B cell (primary cell): ENCODE measurements around the gene HELB. TPM values are rescaled to one million over a fixed set of nuclear protein-coding genes. Genes with fewer than 3 reads are reported as not detected.

ENCODE experiments used
- ATAC-seq: fragments of 200-7000 bp; cut with Tn5 transposase; one replicate; pipeline ENCODE4 v1.10.0; 2021; ENCODE audit warnings: low read depth, mild to moderate bottlenecking, moderate number of reproducible peaks, moderate library complexity
- CTCF ChIA-PET: fragments of 350-600 bp; sonication (Branson Sonifier 250); formaldehyde crosslinking; loops from one replicate; lab custom pipeline; 2021; ENCODE audit warnings: antibody characterized with exemption, inconsistent platforms; lab: Charles Lee
- POLR2A ChIA-PET: fragments of 350-600 bp; sonication (Branson Sonifier 250); formaldehyde crosslinking; loops from one replicate; lab custom pipeline; 2021; ENCODE audit warnings: antibody characterized with exemption; lab: Charles Lee
- DNase-seq: peaks from one replicate; pipeline ENCODE4 v3.0.0; 2013
- H2AFZ ChIP-seq: 2 replicates; pipeline ENCODE4 v1.6.1; 2012; ENCODE audit warnings: mild to moderate bottlenecking, low read depth, low read length; ENCODE audit not compliant: insufficient read depth, poor library complexity, severe bottlenecking
- H3K27ac ChIP-seq, 2 donors: 1 replicate in 1 of 2; 2 replicates in 1 of 2; pipeline ENCODE4 v1.5.1; 2012 to 2013; ENCODE audit warnings: low read length in 2 of 2, mild to moderate bottlenecking in 2 of 2, moderate library complexity in 1 of 2
- H3K27me3 ChIP-seq, 4 experiments: fragments of 200-600 bp in 1 of 4; sonication (generic) in 1 of 4; replicated peaks in 1 of 4; 1 replicate in 2 of 4; 2 replicates in 2 of 4; pipeline versions ENCODE4 v1.6.1 to v1.7.0; 2013 to 2016; ENCODE audit warnings: low read length in 3 of 4, mild to moderate bottlenecking in 2 of 4, mixed read lengths in 1 of 4, moderate library complexity in 1 of 4; ENCODE audit not compliant: insufficient read depth in 4 of 4, control insufficient read depth in 3 of 4; ENCODE audit errors: control extremely low read depth in 1 of 4
- H3K36me3 ChIP-seq, 2 experiments: replicated peaks in 1 of 2; 1 replicate in 1 of 2; 2 replicates in 1 of 2; pipeline versions ENCODE4 v1.6.1 to v1.7.1; 2013; ENCODE audit warnings: low read length in 1 of 2; ENCODE audit not compliant: insufficient read depth in 2 of 2, control insufficient read depth in 1 of 2; ENCODE audit errors: control extremely low read depth in 1 of 2, extremely low read depth in 1 of 2
- H3K4me1 ChIP-seq, 2 donors: fragments of 200-600 bp in 1 of 2; sonication (generic) in 1 of 2; 1 replicate in 1 of 2; 2 replicates in 1 of 2; pipeline versions ENCODE4 v1.5.1 to v1.6.1; 2013 to 2017; ENCODE audit warnings: low read length in 2 of 2; ENCODE audit not compliant: control insufficient read depth in 2 of 2, insufficient read depth in 2 of 2
- H3K4me2 ChIP-seq: replicated peaks from 2 replicates; pipeline ENCODE3; 2012; ENCODE audit warnings: mild to moderate bottlenecking, low read depth, low read length; ENCODE audit not compliant: poor library complexity, severe bottlenecking
- H3K4me3 ChIP-seq, 5 experiments: fragments of 200-600 bp in 1 of 5; sonication (generic) in 1 of 5; 1 replicate in 3 of 5; 2 replicates in 2 of 5; pipeline versions ENCODE4 v1.5.1 to v1.7.0; 2011 to 2016; ENCODE audit warnings: low read length in 4 of 5, mild to moderate bottlenecking in 4 of 5, low read depth in 2 of 5, control low read depth in 1 of 5, moderate library complexity in 1 of 5; ENCODE audit not compliant: insufficient read depth in 1 of 5; ENCODE audit errors: control extremely low read depth in 1 of 5, extremely low read depth in 1 of 5
- H3K79me2 ChIP-seq: fragments of 200-600 bp; sonication (generic); one replicate; pipeline ENCODE4 v1.6.0; 2016; ENCODE audit warnings: low read length; ENCODE audit not compliant: control insufficient read depth, insufficient read depth
- H3K9ac ChIP-seq: fragments of 200-600 bp; sonication (generic); 2 replicates; pipeline ENCODE4 v1.6.1; 2017; ENCODE audit warnings: mild to moderate bottlenecking, low read length, moderate library complexity
- H3K9me3 ChIP-seq, 3 donors: one replicate each; pipeline versions ENCODE4 v1.6.1 to v1.7.1; 2013; ENCODE audit warnings: low read length in 2 of 3; ENCODE audit not compliant: control insufficient read depth in 2 of 3, insufficient read depth in 1 of 3; ENCODE audit errors: control extremely low read depth in 1 of 3
- H4K20me1 ChIP-seq: 2 replicates; pipeline ENCODE4 v1.6.0; 2012; ENCODE audit warnings: mild to moderate bottlenecking, low read length; ENCODE audit not compliant: insufficient read depth, control insufficient read depth, poor library complexity, severe bottlenecking
- H3K27ac Mint-ChIP-seq: one replicate; pipeline ENCODE4 v1.8.0; 2021; ENCODE audit warnings: mixed read lengths
- H3K27me3 Mint-ChIP-seq: one replicate; pipeline ENCODE4 v1.8.0; 2021; ENCODE audit warnings: mixed read lengths
- H3K4me1 Mint-ChIP-seq: one replicate; pipeline ENCODE4 v1.8.0; 2021; ENCODE audit warnings: mixed read lengths
- H3K4me3 Mint-ChIP-seq: one replicate; pipeline ENCODE4 v1.8.0; 2021; ENCODE audit warnings: mixed read lengths
- H3K9me3 Mint-ChIP-seq: one replicate; pipeline ENCODE4 v1.8.0; 2022; ENCODE audit warnings: mixed read lengths; ENCODE audit not compliant: insufficient read depth
- CTCF ChIP-seq: fragments of 200-600 bp; IDR thresholded peaks from one replicate; pipeline ENCODE4 v1.8.0; 2022; ENCODE audit warnings: antibody characterized with exemption, mild to moderate bottlenecking
- EZH2 ChIP-seq: IDR thresholded peaks from 2 replicates; pipeline ENCODE4 v1.6.1; 2012; ENCODE audit warnings: borderline replicate concordance, low read depth, mild to moderate bottlenecking, moderate library complexity, low read length; ENCODE audit not compliant: insufficient read depth, poor library complexity, severe bottlenecking
- WGBS: methylation state at CpG from one replicate; pipeline ENCODE4 v1.1.5; 2013; ENCODE audit warnings: missing lambda C conversion rate; ENCODE audit not compliant: insufficient coverage; 5-methylcytosine and 5-hydroxymethylcytosine counted together
- intact Hi-C: fragments of 100-400 bp; cut with micrococcal nuclease; formaldehyde crosslinking; loops from one replicate; pipeline ENCODE4 v1.10.0; 2022
- polyA plus RNA-seq: library from polyadenylated mRNA; depleted of rRNA; stranded (reverse); fragments of >200 nt; gene quantifications from 2 replicates; pipeline ENCODE4 v1.2.3, GENCODE V29; 2012
- total RNA-seq, 2 donors: library from RNA; stranded (reverse); fragments of 120-200 nt in 1 of 2; gene quantifications; 1 replicate in 1 of 2; 2 replicates in 1 of 2; pipeline versions ENCODE4 v1.2.3 to v1.2.4, GENCODE V29; 2013 to 2022

Gene HELB
- total and polyA plus RNA-seq, 2 donors (not counting 1 experiment from before 2014, with no cell fraction given) = 2.4 to 10.0 TPM

GRCh38 chr12:66290716-66291200 lies 11.5 kb upstream of the HELB start:
- DNase-seq (no peak), ATAC-seq (no peak)
- no peak for TF ChIP-seq EZH2
- TF ChIP-seq CTCF = no peak
- Histone ChIP-seq H3K79me2 (no peaks in the 10 kb centered on the region), H3K27me3 (no peaks in the 10 kb centered on the region), H3K9ac (no peak overlapping the region), H3K4me2 (no peak overlapping the region), H2AFZ (no peak overlapping the region), H3K4me1 (no peaks in the 10 kb centered on the region), H4K20me1 (no peaks in the 10 kb centered on the region), H3K36me3 (no peaks in the 10 kb centered on the region), H3K9me3 (no peaks in the 10 kb centered on the region), H3K27ac (no peak overlapping the region), H3K4me3 (no peak overlapping the region)
- Mint-ChIP-seq H3K27ac (no peak overlapping the region), H3K27me3 (peaks cover 5% of the 10 kb centered on the region), H3K9me3 (no peaks in the 10 kb centered on the region), H3K4me1 (no peaks in the 10 kb centered on the region), H3K4me3 (no peak overlapping the region)
- POLR2A ChIA-PET = no interaction called here
- intact Hi-C loops = no loop called here
- CTCF ChIA-PET = no interaction called here
- no CpG with 5 or more reads among the region's 2 CpGs for WGBS

GRCh38 chr12:66296176-66296683 lies 6.1 kb upstream of the HELB start:
- ChIA-PET CTCF (no interaction called here), POLR2A (no interaction called here)
- Histone ChIP-seq H3K4me1 (no peaks in the 10 kb centered on the region), H3K27ac (no peak overlapping the region), H2AFZ (no peak overlapping the region), H3K79me2 (no peaks in the 10 kb centered on the region), H3K27me3 (peaks cover 0 to 3% (median 0%) of the 10 kb centered on the region in 4 experiments), H3K9me3 (no peaks in the 10 kb centered on the region), H3K4me2 (no peak overlapping the region), H3K36me3 (no peaks in the 10 kb centered on the region), H3K9ac (no peak overlapping the region), H3K4me3 (no peak overlapping the region), H4K20me1 (no peaks in the 10 kb centered on the region)
- Mint-ChIP-seq H3K4me3 (no peak overlapping the region), H3K4me1 (peaks cover 4% of the 10 kb centered on the region), H3K27ac (no peak overlapping the region), H3K9me3 (no peaks in the 10 kb centered on the region), H3K27me3 (peaks cover 14% of the 10 kb centered on the region)
- intact Hi-C loops = no loop called here
- no peak for DNase-seq
- no CpG with 5 or more reads among the region's 1 CpG for WGBS
- ATAC-seq = no peak
- TF ChIP-seq CTCF (no peak), EZH2 (no peak)
